HL-60 (cell line): ENCODE results near the gene TSC2.
"Not testable (repeated sequence)": the region's sequence is repeated elsewhere in the genome, so short reads cannot be mapped to it uniquely, and the experiment has no call there.

Source experiments
- DNase-seq, 2 experiments: peaks; one replicate each; pipeline ENCODE4 v3.0.0-alpha.2; 2010 to 2020; ENCODE audit warnings: low read depth in 1 of 2, low spot score in 1 of 2
- H3K27ac ChIP-seq: fragments of 250-450 bp; sonication (Bioruptor Pico); replicated peaks from 2 replicates; pipeline ENCODE4 v1.5.1; 2020; ENCODE audit warnings: mild to moderate bottlenecking, moderate library complexity
- H3K27me3 ChIP-seq: fragments of 250-450 bp; sonication (Bioruptor Pico); 2 replicates; pipeline ENCODE4 v1.5.1; 2021; ENCODE audit warnings: mild to moderate bottlenecking, moderate library complexity; ENCODE audit not compliant: insufficient read depth, poor library complexity, severe bottlenecking
- H3K4me3 ChIP-seq: replicated peaks from 2 replicates; pipeline ENCODE4 v1.5.1; 2011; ENCODE audit warnings: mild to moderate bottlenecking, control low read depth, low read length; ENCODE audit not compliant: insufficient read depth
- CTCF ChIP-seq: IDR thresholded peaks from one replicate; pipeline ENCODE4 v1.5.1; 2011; ENCODE audit warnings: low read length, control low read depth, inconsistent platforms; ENCODE audit not compliant: insufficient read depth
- GABPA ChIP-seq: IDR thresholded peaks from 2 replicates; pipeline ENCODE4 v1.6.1; 2012; ENCODE audit warnings: low read depth
- POLR2AphosphoS5 ChIP-seq: IDR thresholded peaks from 2 replicates; pipeline ENCODE4 v1.6.1; 2012; ENCODE audit warnings: low read depth
- REST ChIP-seq: IDR thresholded peaks from 2 replicates; pipeline ENCODE4 v1.6.1; 2012; ENCODE audit warnings: low read depth; ENCODE audit not compliant: insufficient replicate concordance
- SPI1 ChIP-seq: IDR thresholded peaks from 2 replicates; pipeline ENCODE4 v1.6.1; 2012; ENCODE audit warnings: low read depth, mild to moderate bottlenecking, borderline replicate concordance

TSC2 gene

DNA sequence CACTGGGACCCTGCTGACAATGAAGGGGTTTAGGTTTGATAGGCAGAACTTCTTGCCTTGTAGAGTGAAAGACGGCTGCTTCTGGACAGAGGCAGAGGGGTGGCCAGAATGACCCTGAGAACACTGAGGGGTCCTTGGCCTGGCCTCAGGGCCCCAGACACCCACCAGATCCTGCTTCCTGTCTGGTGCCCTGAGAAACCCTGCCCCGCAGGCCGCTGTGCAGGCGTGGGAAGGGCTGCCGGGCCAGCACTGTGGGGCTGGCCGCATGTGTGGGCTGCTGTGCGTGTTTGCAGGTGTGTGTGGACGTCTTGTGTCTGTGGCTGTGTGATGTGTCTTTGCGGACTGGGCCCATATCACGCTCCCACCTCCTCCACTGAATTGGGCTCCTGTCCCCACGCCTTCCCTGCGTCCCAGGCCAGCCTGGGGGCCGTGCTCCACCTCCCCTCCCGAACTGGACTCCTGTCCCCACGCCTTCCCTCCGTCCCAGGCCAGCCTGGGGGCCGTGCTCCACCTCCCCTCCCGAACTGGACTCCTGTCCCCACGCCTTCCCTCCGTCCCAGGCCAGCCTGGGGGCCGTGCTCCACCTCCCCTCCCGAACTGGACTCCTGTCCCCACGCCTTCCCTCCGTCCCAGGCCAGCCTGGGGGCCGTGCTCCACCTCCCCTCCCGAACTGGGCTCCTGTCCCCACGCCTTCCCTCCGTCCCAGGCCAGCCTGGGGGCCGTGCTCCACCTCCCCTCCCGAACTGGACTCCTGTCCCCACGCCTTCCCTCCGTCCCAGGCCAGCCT, 13.7 kb upstream of the TSC2 start:
- H3K4me3 ChIP-seq, H3K27ac ChIP-seq, H3K27me3 ChIP-seq, DNase-seq: not testable (repeated sequence)

- Histone ChIP-seq H3K4me3 (no peak overlapping the region), H3K27ac (no peak overlapping the region)
- no peak for DNase-seq
Observed at GRCh38 chr16:2034696-2035430, 12.9 kb upstream of the TSC2 start.

GRCh38 chr16:2035431-2036199, 12.2 kb upstream of the TSC2 start:
- DNase-seq, result no peak
- Histone ChIP-seq H3K27ac (no peak overlapping the region), H3K27me3 (peaks cover 9% of the 10 kb centered on the region), H3K4me3 (no peak overlapping the region)
- TF ChIP-seq POLR2AphosphoS5 (no peak), REST (no peak), GABPA (no peak), CTCF (no peak), SPI1 (no peak)

More at GRCh38 chr16:2034696-2035430, 12.9 kb upstream of the TSC2 start:
- peaks cover 9% of the 10 kb centered on the region for H3K27me3 ChIP-seq
- no peak for TF ChIP-seq POLR2AphosphoS5
- TF ChIP-seq CTCF, result no peak
- TF ChIP-seq GABPA, result no peak
- TF ChIP-seq REST, result no peak
- no peak for TF ChIP-seq SPI1
